ENCODE measurements around the gene TMEM150B. TPM values are rescaled to one million over a fixed set of nuclear protein-coding genes. Genes with fewer than 3 reads are reported as not detected.
A peak's percentile ranks its signal among the peaks of the same experiment; 100 is the strongest.

TMEM150B gene
- total RNA-seq, 1 donor from 2014 or later: not detected

DNA sequence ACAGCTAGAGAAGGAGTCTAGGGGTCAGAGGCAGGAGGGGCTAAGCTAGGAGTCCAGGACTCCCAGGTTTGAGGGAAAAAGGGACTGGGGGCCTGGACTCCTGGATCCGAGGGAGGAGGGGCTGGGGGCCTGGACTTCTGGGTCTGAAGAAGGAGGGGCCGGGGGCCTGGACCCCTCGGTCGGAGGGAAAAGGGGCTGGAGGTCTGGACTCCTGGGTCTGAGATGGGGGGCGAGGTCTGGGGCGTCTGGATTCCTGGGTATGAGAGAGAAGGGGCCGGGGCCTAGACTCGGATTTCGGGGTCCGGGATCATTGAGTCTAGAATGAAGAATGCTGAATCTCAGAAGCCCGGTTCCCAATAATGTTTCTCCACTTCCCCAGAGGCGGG, 22.8 kb downstream of the TMEM150B start:
- no peaks in the 10 kb centered on the region for H3K4me1 Mint-ChIP-seq (ENCODE audit: low read depth, unreplicated experiment)
- H3K4me3 ChIP-seq (ENCODE audit: insufficient read depth, low read depth, low read length): no peak overlapping the region
- H3K36me3 ChIP-seq (ENCODE audit: insufficient read depth, low read length): peaks cover 23% of the 10 kb centered on the region
- no peaks in the 10 kb centered on the region for H3K27me3 ChIP-seq (ENCODE audit: insufficient read depth, low read length)
- peaks cover 4% of the 10 kb centered on the region for H3K4me1 ChIP-seq (ENCODE audit: insufficient read depth, low read length)
- H3K9me3 Mint-ChIP-seq (ENCODE audit: unreplicated experiment): no peaks in the 10 kb centered on the region
- DNase-seq (ENCODE audit: low read depth) (no peak), FAIRE-seq (no peak)
- no peaks in the 10 kb centered on the region for H3K79me2 ChIP-seq (ENCODE audit: insufficient read depth, low read length)
- peaks cover 20% of the 10 kb centered on the region for H3K36me3 Mint-ChIP-seq (ENCODE audit: low read depth, unreplicated experiment)
- H3K9ac ChIP-seq (ENCODE audit: low read length): peak overlapping the region; percentile 74
- TF ChIP-seq, protein P1, sequence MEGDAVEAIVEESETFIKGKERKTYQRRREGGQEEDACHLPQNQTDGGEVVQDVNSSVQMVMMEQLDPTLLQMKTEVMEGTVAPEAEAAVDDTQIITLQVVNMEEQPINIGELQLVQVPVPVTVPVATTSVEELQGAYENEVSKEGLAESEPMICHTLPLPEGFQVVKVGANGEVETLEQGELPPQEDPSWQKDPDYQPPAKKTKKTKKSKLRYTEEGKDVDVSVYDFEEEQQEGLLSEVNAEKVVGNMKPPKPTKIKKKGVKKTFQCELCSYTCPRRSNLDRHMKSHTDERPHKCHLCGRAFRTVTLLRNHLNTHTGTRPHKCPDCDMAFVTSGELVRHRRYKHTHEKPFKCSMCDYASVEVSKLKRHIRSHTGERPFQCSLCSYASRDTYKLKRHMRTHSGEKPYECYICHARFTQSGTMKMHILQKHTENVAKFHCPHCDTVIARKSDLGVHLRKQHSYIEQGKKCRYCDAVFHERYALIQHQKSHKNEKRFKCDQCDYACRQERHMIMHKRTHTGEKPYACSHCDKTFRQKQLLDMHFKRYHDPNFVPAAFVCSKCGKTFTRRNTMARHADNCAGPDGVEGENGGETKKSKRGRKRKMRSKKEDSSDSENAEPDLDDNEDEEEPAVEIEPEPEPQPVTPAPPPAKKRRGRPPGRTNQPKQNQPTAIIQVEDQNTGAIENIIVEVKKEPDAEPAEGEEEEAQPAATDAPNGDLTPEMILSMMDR (IDR thresholded peaks at IDR 0.05; ENCODE audit: insufficient read depth, low read depth, low read length): no peak
- TF ChIP-seq EZH2 (IDR thresholded peaks at IDR 0.05; ENCODE audit: insufficient read depth, low read length): no peak
- H3K4me2 ChIP-seq (ENCODE audit: low read length): peak overlapping the region; percentile 94
- no peak overlapping the region for H3K27ac Mint-ChIP-seq (ENCODE audit: unreplicated experiment)
- no peaks in the 10 kb centered on the region for H4K20me1 ChIP-seq (ENCODE audit: insufficient read depth, low read length)
- H2AFZ ChIP-seq (ENCODE audit: low read depth, low read length): no peak overlapping the region
- H3K9me3 ChIP-seq (ENCODE audit: insufficient read depth, low read depth, low read length): no peaks in the 10 kb centered on the region
- no peak overlapping the region for H3K4me3 Mint-ChIP-seq (ENCODE audit: unreplicated experiment)
- no peaks in the 10 kb centered on the region for H3K27me3 Mint-ChIP-seq (ENCODE audit: low read depth, unreplicated experiment)
- H3K27ac ChIP-seq (ENCODE audit: low read depth, low read length): no peak overlapping the region

DNA sequence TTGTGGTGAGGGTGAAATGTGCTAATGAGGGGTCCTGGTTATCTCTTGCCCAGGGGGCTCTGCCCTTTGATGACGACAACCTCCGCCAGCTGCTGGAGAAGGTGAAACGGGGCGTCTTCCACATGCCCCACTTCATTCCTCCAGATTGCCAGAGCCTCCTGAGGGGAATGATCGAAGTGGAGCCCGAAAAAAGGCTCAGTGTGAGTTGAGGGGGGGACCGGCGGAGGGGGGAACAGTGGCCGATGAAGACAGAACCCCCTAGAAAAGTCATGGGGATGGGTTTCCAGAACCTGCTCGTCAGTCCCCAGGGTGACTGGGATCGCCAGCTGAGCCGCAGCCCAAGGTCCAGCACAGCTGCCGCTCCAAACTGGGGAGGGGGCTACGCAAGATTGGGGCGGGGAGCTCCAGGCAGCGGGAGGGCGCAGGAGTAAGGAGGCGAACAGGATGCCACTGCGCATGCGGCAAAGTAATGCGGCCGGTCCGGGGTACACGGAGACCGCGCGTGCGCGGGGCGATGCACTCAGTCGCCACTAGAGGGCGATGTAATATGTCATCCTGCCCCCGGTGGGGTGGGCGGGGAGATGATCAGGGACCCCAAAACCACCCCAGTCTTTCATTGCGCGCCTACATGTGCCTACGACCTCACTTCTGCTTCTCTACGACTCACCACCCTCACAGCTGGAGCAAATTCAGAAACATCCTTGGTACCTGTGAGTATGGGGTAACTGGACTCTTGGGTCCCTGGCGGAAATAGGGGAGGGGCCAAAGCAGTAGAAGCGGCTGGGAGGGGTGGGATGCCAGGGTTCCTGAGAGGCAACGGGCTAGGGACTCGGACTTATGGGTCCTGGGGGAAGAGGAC, 23.5 kb downstream of the TMEM150B start:
- TF ChIP-seq, protein P1 (IDR thresholded peaks at IDR 0.05; ENCODE audit: insufficient read depth, low read depth, low read length): peak; percentile 84
- no peak for TF ChIP-seq EZH2 (IDR thresholded peaks at IDR 0.05; ENCODE audit: insufficient read depth, low read length)
- Histone ChIP-seq H3K4me1 (ENCODE audit: insufficient read depth, low read length) (peaks cover 4% of the 10 kb centered on the region), H2AFZ (ENCODE audit: low read depth, low read length) (peak overlapping the region; percentile 87), H3K36me3 (ENCODE audit: insufficient read depth, low read length) (peaks cover 19% of the 10 kb centered on the region), H3K4me2 (ENCODE audit: low read length) (peak overlapping the region; percentile 94), H3K27ac (ENCODE audit: low read depth, low read length) (no peak overlapping the region), H3K4me3 (ENCODE audit: insufficient read depth, low read depth, low read length) (peak overlapping the region; percentile 49), H3K9me3 (ENCODE audit: insufficient read depth, low read depth, low read length) (no peaks in the 10 kb centered on the region), H3K27me3 (ENCODE audit: insufficient read depth, low read length) (no peaks in the 10 kb centered on the region), H3K9ac (ENCODE audit: low read length) (peak overlapping the region; percentile 74), H4K20me1 (ENCODE audit: insufficient read depth, low read length) (no peaks in the 10 kb centered on the region), H3K79me2 (ENCODE audit: insufficient read depth, low read length) (no peaks in the 10 kb centered on the region)
- Mint-ChIP-seq H3K27ac (ENCODE audit: unreplicated experiment) (no peak overlapping the region), H3K27me3 (ENCODE audit: low read depth, unreplicated experiment) (no peaks in the 10 kb centered on the region), H3K9me3 (ENCODE audit: unreplicated experiment) (no peaks in the 10 kb centered on the region), H3K4me3 (ENCODE audit: unreplicated experiment) (peak overlapping the region; percentile 60), H3K4me1 (ENCODE audit: low read depth, unreplicated experiment) (no peaks in the 10 kb centered on the region), H3K36me3 (ENCODE audit: low read depth, unreplicated experiment) (peaks cover 20% of the 10 kb centered on the region)
- no peak for FAIRE-seq
- DNase-seq (ENCODE audit: low read depth): peak; percentile 30

Data from astrocyte (in vitro differentiated cells and primary cell).